ENCODE data around the gene CRCP.
"Not testable (repeated sequence)": the region's sequence is repeated elsewhere in the genome, so short reads cannot be mapped to it uniquely, and the experiment has no call there.

Gene CRCP

GRCh38 chr7:66114743-66115649 lies at the start of gene CRCP:
CRCP (plus strand) TSS chr7:66114847; CDS start chr7:66114963, 116 bp downstream.
- peak; percentile 32 for DNase-seq

GRCh38 chr7:66069732-66070131 lies 44.9 kb upstream of the CRCP start:
- no peak for DNase-seq

GRCh38 chr7:66070222-66070621 lies 44.4 kb upstream of the CRCP start:
- no peak for DNase-seq

GRCh38 chr7:66072208-66072607 lies 42.4 kb upstream of the CRCP start:
- not testable (repeated sequence) for DNase-seq

- DNase-seq = peak; percentile 70
Observed at GRCh38 chr7:66075590-66076461, 38.8 kb upstream of the CRCP start, which contains the start of gene ASL. ASL (plus strand) TSS chr7:66075819; CDS start chr7:66076082, 263 bp downstream.

GRCh38 chr7:66076462-66077329 lies 38.0 kb upstream of the CRCP start:
- no peak for DNase-seq

GRCh38 chr7:66078067-66078466 lies 36.6 kb upstream of the CRCP start:
- DNase-seq = no peak

- DNase-seq = no peak
Observed at GRCh38 chr7:66082083-66082482, 32.6 kb upstream of the CRCP start.

GRCh38 chr7:66082886-66083415 lies 31.7 kb upstream of the CRCP start:
- DNase-seq = no peak

- DNase-seq = no peak
Observed at GRCh38 chr7:66083677-66084076, 31.0 kb upstream of the CRCP start.

GRCh38 chr7:66088861-66089838 lies 25.5 kb upstream of the CRCP start:
- no peak for DNase-seq

- no peak for DNase-seq
Observed at GRCh38 chr7:66092654-66093053, 22.0 kb upstream of the CRCP start.

- no peak for DNase-seq
Observed at GRCh38 chr7:66095010-66095409, 19.6 kb upstream of the CRCP start.

- no peak for DNase-seq
Observed at GRCh38 chr7:66099232-66099550, 15.5 kb upstream of the CRCP start.

- peak; percentile 65 for DNase-seq
Observed at GRCh38 chr7:66099551-66100407, 14.9 kb upstream of the CRCP start.

GRCh38 chr7:66100408-66101050 lies 14.1 kb upstream of the CRCP start:
- DNase-seq = no peak

- not testable (repeated sequence) for DNase-seq
Observed at GRCh38 chr7:66102168-66102567, 12.5 kb upstream of the CRCP start.

- DNase-seq = not testable (repeated sequence)
Observed at GRCh38 chr7:66103994-66104393, 10.7 kb upstream of the CRCP start.

- no peak for DNase-seq
Observed at GRCh38 chr7:66105263-66105748, 9.3 kb upstream of the CRCP start.

All from amniotic stem cell (primary cell).